ENCODE data around the gene ABCA13.

The ABCA13 gene

DNA sequence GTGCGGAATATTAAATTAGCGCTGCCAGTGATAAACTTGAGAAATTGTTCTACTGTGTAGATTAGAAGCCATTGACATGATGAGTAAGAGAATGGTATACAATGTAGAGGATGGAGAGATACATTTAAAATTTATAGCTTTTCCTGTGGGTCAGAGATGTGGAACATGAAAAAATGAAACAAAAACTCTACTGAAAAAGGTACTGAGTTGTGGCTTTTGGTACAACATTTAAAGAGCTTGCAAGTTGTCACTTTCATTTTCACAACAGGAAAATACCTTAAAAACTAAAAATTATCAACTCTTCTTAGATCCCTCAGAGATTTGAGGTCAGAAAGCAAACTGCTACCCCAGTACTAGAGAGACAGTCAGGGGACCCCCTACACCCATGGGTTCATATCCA, 404.3 kb downstream of the ABCA13 start:
- no peak overlapping the region for H3K4me2 ChIP-seq
- TF ChIP-seq, protein P1, sequence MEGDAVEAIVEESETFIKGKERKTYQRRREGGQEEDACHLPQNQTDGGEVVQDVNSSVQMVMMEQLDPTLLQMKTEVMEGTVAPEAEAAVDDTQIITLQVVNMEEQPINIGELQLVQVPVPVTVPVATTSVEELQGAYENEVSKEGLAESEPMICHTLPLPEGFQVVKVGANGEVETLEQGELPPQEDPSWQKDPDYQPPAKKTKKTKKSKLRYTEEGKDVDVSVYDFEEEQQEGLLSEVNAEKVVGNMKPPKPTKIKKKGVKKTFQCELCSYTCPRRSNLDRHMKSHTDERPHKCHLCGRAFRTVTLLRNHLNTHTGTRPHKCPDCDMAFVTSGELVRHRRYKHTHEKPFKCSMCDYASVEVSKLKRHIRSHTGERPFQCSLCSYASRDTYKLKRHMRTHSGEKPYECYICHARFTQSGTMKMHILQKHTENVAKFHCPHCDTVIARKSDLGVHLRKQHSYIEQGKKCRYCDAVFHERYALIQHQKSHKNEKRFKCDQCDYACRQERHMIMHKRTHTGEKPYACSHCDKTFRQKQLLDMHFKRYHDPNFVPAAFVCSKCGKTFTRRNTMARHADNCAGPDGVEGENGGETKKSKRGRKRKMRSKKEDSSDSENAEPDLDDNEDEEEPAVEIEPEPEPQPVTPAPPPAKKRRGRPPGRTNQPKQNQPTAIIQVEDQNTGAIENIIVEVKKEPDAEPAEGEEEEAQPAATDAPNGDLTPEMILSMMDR (conservative IDR thresholded peaks at IDR 0.05; ENCODE audit: low read depth, low read length): no peak

DNA sequence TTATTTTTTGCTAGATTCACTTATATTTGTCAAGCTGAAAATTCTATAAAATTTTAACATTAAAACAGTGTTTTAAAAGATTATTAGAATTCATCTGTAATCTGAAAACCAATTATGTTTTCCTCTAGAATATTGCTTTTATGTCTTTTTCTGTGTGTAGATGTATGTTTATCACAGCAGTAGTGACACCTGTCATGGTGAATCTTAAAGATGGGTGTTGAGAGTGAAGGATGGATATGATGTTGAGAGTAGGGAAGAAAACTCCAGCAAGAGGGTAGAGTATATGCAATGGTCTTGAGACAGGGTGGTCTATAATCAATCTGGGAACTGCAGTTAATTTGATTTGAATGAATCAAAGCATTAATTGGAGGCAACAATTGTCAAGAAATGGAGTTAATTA, 416.2 kb downstream of the ABCA13 start:
- TF ChIP-seq, protein P1 (conservative IDR thresholded peaks at IDR 0.05; ENCODE audit: low read depth, low read length): no peak
- H2AFZ ChIP-seq (ENCODE audit: low read depth): no peak overlapping the region

More for the DNA sequence above, 404.3 kb downstream of the ABCA13 start:
- Histone ChIP-seq H3K4me1 (ENCODE audit: low read depth, poor library complexity, severe bottlenecking) (peaks cover 7% of the 10 kb centered on the region), H3K27me3 (ENCODE audit: insufficient read depth, low read depth) (no peaks in the 10 kb centered on the region), H2AFZ (ENCODE audit: low read depth) (no peak overlapping the region), H3K4me3 (IDR thresholded peaks at IDR 0.05; ENCODE audit: insufficient read depth, low read depth, low read length) (no peak overlapping the region), H3K79me2 (ENCODE audit: insufficient read depth, low read depth) (no peaks in the 10 kb centered on the region), H4K20me1 (ENCODE audit: insufficient read depth) (no peaks in the 10 kb centered on the region), H3K27ac (no peak overlapping the region), H3K36me3 (ENCODE audit: insufficient read depth) (no peaks in the 10 kb centered on the region), H3K9ac (no peak overlapping the region)

DNA sequence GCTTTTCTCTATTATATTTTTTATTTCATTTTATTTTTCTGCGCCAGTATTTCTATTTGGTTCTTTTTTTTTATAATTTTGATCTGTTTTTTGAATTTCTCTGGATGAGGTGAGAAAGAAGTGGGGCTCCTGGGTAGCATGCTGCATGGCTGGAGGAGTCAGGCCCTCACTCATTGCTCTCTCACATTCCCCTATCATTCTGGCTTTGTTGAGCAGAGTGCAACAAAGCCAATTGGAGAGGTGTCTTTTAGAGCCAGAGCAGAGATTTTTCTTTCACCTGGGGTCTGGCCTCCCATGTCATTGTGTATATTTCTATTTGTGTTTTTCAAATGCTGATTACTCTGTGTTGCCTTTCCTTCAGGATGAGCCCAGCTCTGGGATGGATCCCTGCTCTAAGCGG, 423.1 kb downstream of the ABCA13 start:
- Histone ChIP-seq H3K9ac (no peak overlapping the region), H3K4me3 (IDR thresholded peaks at IDR 0.05; ENCODE audit: insufficient read depth, low read depth, low read length) (no peak overlapping the region), H4K20me1 (ENCODE audit: insufficient read depth) (no peaks in the 10 kb centered on the region), H3K36me3 (ENCODE audit: insufficient read depth) (no peaks in the 10 kb centered on the region), H3K27me3 (ENCODE audit: insufficient read depth, low read depth) (no peaks in the 10 kb centered on the region), H3K4me1 (ENCODE audit: low read depth, poor library complexity, severe bottlenecking) (no peaks in the 10 kb centered on the region), H3K4me2 (no peak overlapping the region), H3K27ac (no peak overlapping the region), H2AFZ (ENCODE audit: low read depth) (no peak overlapping the region), H3K79me2 (ENCODE audit: insufficient read depth, low read depth) (no peaks in the 10 kb centered on the region)
- TF ChIP-seq, protein P1 (conservative IDR thresholded peaks at IDR 0.05; ENCODE audit: low read depth, low read length): no peak

More for the DNA sequence above, 416.2 kb downstream of the ABCA13 start:
- H3K4me3 ChIP-seq (IDR thresholded peaks at IDR 0.05; ENCODE audit: insufficient read depth, low read depth, low read length): no peak overlapping the region
- H3K27ac ChIP-seq: no peak overlapping the region
- no peaks in the 10 kb centered on the region for H4K20me1 ChIP-seq (ENCODE audit: insufficient read depth)
- no peak overlapping the region for H3K4me2 ChIP-seq
- H3K36me3 ChIP-seq (ENCODE audit: insufficient read depth): no peaks in the 10 kb centered on the region
- H3K9ac ChIP-seq: no peak overlapping the region
- no peaks in the 10 kb centered on the region for H3K79me2 ChIP-seq (ENCODE audit: insufficient read depth, low read depth)
- H3K27me3 ChIP-seq (ENCODE audit: insufficient read depth, low read depth): no peaks in the 10 kb centered on the region
- no peaks in the 10 kb centered on the region for H3K4me1 ChIP-seq (ENCODE audit: low read depth, poor library complexity, severe bottlenecking)

DNA sequence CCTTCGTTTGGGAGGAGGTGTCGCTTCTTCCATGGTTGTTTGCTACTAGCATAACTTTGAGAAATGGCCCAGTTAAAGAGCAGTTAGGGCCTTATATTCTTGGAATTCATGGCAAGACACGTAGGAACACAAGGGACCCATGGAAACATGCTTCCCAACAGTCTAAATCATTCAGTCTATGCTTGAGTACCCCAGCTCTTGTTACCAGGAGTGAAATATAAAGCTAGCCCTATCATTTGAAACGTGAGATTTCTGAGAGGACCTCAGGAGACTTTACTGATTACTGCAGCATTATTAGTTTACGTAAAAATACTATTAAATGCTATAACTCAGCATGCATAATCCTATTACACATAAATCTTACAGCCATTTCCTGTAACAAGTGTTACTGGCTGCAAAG, 424.5 kb downstream of the ABCA13 start:
- Histone ChIP-seq H3K4me1 (ENCODE audit: low read depth, poor library complexity, severe bottlenecking) (no peaks in the 10 kb centered on the region), H3K4me3 (IDR thresholded peaks at IDR 0.05; ENCODE audit: insufficient read depth, low read depth, low read length) (no peak overlapping the region), H3K4me2 (no peak overlapping the region), H3K36me3 (ENCODE audit: insufficient read depth) (no peaks in the 10 kb centered on the region), H3K27me3 (ENCODE audit: insufficient read depth, low read depth) (no peaks in the 10 kb centered on the region), H3K9ac (no peak overlapping the region), H2AFZ (ENCODE audit: low read depth) (no peak overlapping the region), H3K79me2 (ENCODE audit: insufficient read depth, low read depth) (no peaks in the 10 kb centered on the region), H4K20me1 (ENCODE audit: insufficient read depth) (no peaks in the 10 kb centered on the region), H3K27ac (no peak overlapping the region)
- TF ChIP-seq, protein P1 (conservative IDR thresholded peaks at IDR 0.05; ENCODE audit: low read depth, low read length): no peak
